Measurements from ENCODE around the gene TDP1. TPM values are rescaled to one million over a fixed set of nuclear protein-coding genes. Genes with fewer than 3 reads are reported as not detected.
A peak's percentile ranks its signal among the peaks of the same experiment; 100 is the strongest.

The TDP1 gene
- total RNA-seq, 4 donors from 2014 or later = 0.75 to 28.3 (median 14.5) TPM

DNA sequence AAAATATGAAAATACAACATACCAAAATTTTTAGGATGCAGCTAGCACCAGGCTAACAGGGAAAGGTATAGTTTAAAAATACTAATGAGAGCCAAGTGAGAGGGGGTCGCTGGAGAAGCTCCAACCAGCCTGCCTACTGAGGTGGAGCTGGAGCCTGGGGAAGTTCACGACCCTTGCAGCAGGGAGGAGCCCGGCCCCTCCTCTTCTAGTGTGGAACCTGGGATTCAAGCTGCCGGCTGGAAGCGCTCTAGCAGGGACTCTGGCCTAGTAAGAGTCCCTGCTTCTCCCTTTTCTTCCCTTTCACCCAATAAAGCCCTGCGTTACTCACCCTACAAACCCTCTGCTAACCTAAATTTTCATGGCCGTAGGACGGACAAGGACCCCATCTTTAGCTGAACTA lies 101.1 kb downstream of the TDP1 start:
- Histone ChIP-seq H3K9me3 (no peaks in the 10 kb centered on the region), H3K4me1 (peaks cover 3 to 19% (median 17%) of the 10 kb centered on the region in 4 donors), H3K4me3 (no peak overlapping the region), H3K27me3 (peaks cover 95% of the 10 kb centered on the region), H3K36me3 (no peaks in the 10 kb centered on the region), H3K27ac (no peak overlapping the region)
- TF ChIP-seq EP300 (IDR thresholded peaks at IDR 0.05; ENCODE audit: low read depth) (no peak), POLR2AphosphoS5 (IDR thresholded peaks at IDR 0.05) (no peak), POLR2A (IDR thresholded peaks at IDR 0.05) (no peak)
- TF ChIP-seq, protein P1, sequence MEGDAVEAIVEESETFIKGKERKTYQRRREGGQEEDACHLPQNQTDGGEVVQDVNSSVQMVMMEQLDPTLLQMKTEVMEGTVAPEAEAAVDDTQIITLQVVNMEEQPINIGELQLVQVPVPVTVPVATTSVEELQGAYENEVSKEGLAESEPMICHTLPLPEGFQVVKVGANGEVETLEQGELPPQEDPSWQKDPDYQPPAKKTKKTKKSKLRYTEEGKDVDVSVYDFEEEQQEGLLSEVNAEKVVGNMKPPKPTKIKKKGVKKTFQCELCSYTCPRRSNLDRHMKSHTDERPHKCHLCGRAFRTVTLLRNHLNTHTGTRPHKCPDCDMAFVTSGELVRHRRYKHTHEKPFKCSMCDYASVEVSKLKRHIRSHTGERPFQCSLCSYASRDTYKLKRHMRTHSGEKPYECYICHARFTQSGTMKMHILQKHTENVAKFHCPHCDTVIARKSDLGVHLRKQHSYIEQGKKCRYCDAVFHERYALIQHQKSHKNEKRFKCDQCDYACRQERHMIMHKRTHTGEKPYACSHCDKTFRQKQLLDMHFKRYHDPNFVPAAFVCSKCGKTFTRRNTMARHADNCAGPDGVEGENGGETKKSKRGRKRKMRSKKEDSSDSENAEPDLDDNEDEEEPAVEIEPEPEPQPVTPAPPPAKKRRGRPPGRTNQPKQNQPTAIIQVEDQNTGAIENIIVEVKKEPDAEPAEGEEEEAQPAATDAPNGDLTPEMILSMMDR (IDR thresholded peaks at IDR 0.05) = no peak
- in situ Hi-C loops (cut with MboI; ENCODE audit: low pct_ligation_motif_present in 1 of 4, low pct_unique_long_range_greater_than_20kb in 1 of 4, low sequenced_read_pairs in 3 of 4) = no loop called here
- intact Hi-C loops (cut with DNase I; ENCODE audit: low total_unique reads) = no loop called here
- DNase-seq = no peak
- 67 to 75% methylated on average over 4 to 8 of the region's 8 CpGs for WGBS, 2 donors (ENCODE audit: low coverage in 1 of 2)

DNA sequence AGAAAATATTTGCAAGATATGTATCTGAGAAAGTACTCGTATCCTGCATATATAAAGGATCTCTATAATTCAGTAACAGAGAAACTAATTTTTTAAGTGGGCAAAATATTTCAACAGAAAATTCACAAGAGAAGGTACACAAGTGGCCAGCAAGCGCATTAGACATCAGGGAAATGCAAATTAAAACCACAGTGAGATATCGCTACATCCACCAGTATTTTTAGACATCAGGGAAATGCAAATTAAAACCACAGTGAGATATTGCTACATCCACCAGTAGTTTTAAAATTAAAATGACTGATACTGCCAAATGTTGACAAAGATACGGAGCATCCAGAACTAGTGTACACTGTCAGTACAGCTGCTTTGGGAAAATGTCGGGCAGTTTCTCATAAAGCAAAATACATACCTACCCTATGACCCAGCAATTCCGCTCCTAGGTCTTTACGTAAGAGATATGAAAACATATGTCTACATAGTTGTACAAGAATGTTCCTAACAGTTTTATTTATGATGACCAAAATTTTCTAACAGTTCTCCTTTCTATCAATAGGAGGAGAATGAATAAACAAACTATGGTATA lies 103.2 kb downstream of the TDP1 start:
- no peaks in the 10 kb centered on the region for H3K36me3 ChIP-seq
- no peak for DNase-seq
- H3K27ac ChIP-seq = no peak overlapping the region
- TF ChIP-seq, protein P1 (IDR thresholded peaks at IDR 0.05) = no peak
- TF ChIP-seq EP300 (IDR thresholded peaks at IDR 0.05; ENCODE audit: low read depth) = no peak
- TF ChIP-seq POLR2A (IDR thresholded peaks at IDR 0.05) = no peak
- TF ChIP-seq POLR2AphosphoS5 (IDR thresholded peaks at IDR 0.05) = no peak
- H3K4me3 ChIP-seq = no peak overlapping the region
- intact Hi-C loops (cut with DNase I; ENCODE audit: low total_unique reads) (no loop called here), in situ Hi-C loops (cut with MboI; ENCODE audit: low pct_ligation_motif_present in 1 of 4, low pct_unique_long_range_greater_than_20kb in 1 of 4, low sequenced_read_pairs in 3 of 4) (no loop called here)
- no peaks in the 10 kb centered on the region for H3K9me3 ChIP-seq
- peaks cover 10 to 31% (median 30%) of the 10 kb centered on the region in 4 donors for H3K4me1 ChIP-seq
- 73 to 74% methylated on average over 4 to 7 of the region's 7 CpGs for WGBS, 2 donors (ENCODE audit: low coverage in 1 of 2)
- H3K27me3 ChIP-seq = peaks cover 97% of the 10 kb centered on the region

DNA sequence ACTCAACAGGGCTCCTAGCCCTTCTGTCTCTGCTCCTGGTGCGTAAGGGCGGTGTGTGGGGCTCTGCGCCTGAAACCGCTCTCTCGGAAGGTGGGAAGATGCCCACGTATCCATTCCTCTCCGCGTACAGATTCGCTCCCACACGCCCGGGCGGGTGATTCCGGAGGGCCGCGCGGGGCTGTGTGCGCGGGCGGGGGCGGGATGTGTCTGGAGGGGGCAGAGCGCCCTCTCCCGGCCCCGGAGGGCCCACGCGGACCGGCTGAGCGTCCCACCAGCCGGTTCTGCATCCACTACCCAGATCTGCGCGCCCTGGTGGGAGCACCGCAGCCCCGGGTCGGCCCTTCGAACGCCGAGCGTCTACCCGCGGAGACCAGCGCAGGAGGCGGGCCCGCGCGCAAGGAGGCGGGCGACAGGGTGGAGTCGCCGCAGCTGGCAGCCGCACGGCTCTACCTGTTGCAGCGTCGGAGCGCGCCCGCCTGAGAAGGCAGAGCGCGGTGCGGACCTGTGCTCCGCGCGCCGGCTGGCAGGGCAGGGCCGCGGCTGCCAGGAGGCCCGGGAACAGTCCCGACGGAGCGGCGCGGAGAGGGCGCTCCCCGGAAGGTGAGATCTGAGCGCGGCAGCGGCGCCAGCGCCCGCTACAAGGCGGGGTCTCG lies 104.7 kb downstream of the TDP1 start:
- intact Hi-C loops (cut with DNase I; ENCODE audit: low total_unique reads) = loop anchor here (5.0 kb wide), 1 partner anchor 393 kb away; no protein-coding TSS in a partner anchor
- Histone ChIP-seq H3K9me3 (no peaks in the 10 kb centered on the region), H3K4me3 (peak overlapping the region in 3 of 4 donors; percentile 15 to 50 (median 40)), H3K4me1 (peaks cover 10 to 31% (median 30%) of the 10 kb centered on the region in 4 donors), H3K27me3 (peaks cover 98% of the 10 kb centered on the region), H3K36me3 (no peaks in the 10 kb centered on the region), H3K27ac (no peak overlapping the region)
- peak; percentile 32 for DNase-seq
- in situ Hi-C loops (cut with MboI; ENCODE audit: low pct_ligation_motif_present in 1 of 4, low pct_unique_long_range_greater_than_20kb in 1 of 4, low sequenced_read_pairs in 3 of 4) = no loop called here
- no peak for TF ChIP-seq POLR2AphosphoS5 (IDR thresholded peaks at IDR 0.05)
- TF ChIP-seq, protein P1 (IDR thresholded peaks at IDR 0.05) = peak in 2 of 5 experiments; percentile 18 to 27
- 0% methylated on average over 5 of the region's 80 CpGs; no CpG with 5 or more reads in 1 of the 2 donors for WGBS, 2 donors (ENCODE audit: low coverage in 1 of 2)

DNA sequence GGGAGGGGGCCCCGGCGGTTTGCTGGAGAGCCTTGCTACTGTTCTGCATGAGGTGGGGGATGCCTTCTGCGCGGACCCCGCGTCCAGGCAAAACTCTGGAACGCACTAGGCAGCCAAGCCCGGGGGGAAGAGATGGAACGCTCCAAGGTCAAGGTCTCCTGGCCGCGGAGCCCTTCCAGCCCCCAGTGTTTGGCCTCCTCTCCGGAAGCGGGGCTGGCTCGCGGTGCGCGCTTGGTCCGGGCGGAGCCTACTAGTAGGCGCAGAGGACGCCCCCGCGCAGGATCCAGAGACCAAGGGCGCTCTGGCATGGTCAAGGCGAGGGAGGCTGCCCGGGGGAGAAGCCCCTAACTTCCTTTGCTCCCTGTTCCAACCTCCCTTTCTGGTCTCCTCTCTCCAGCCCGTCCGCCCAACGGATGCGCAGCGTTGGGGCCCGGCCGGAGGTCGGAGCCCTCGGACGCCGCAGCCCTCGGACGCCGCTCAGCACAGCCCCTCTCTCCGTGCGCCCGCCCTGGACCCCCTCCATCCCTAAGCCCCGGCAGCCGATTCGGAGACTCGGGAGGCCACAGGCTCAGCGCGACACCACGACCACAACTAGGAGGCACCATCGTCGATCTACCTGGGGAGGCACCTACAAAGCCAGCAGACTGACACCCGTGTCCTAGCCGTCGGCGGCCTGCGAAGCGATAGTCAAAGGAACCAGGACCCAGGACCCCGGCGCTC lies 105.4 kb downstream of the TDP1 start:
- TF ChIP-seq POLR2A (IDR thresholded peaks at IDR 0.05) (no peak), POLR2AphosphoS5 (IDR thresholded peaks at IDR 0.05) (no peak), EP300 (IDR thresholded peaks at IDR 0.05; ENCODE audit: low read depth) (no peak)
- TF ChIP-seq, protein P1 (IDR thresholded peaks at IDR 0.05) = no peak
- peaks cover 98% of the 10 kb centered on the region for H3K27me3 ChIP-seq
- H3K36me3 ChIP-seq = no peaks in the 10 kb centered on the region
- WGBS, 2 donors (ENCODE audit: low coverage in 1 of 2) = 2% methylated on average over 47 of the region's 60 CpGs; no CpG with 5 or more reads in 1 of the 2 donors
- H3K27ac ChIP-seq = no peak overlapping the region
- no peaks in the 10 kb centered on the region for H3K9me3 ChIP-seq
- H3K4me3 ChIP-seq = peak overlapping the region in 3 of 4 donors; percentile 15 to 50 (median 40)
- in situ Hi-C loops (cut with MboI; ENCODE audit: low pct_ligation_motif_present in 1 of 4, low pct_unique_long_range_greater_than_20kb in 1 of 4, low sequenced_read_pairs in 3 of 4) = no loop called here
- intact Hi-C loops (cut with DNase I; ENCODE audit: low total_unique reads) = loop anchor here (5.0 kb wide), 1 partner anchor 394 kb away; no protein-coding TSS in a partner anchor
- no peak for DNase-seq
- peaks cover 10 to 31% (median 30%) of the 10 kb centered on the region in 4 donors for H3K4me1 ChIP-seq

Measured in transverse colon (tissue), 4 donors.